Measurements from ENCODE around the gene CLDN7. TPM values are rescaled to one million over a fixed set of nuclear protein-coding genes. Genes with fewer than 3 reads are reported as not detected.
A peak's percentile ranks its signal among the peaks of the same experiment; 100 is the strongest.

CLDN7 gene
- polyA plus RNA-seq, 1 donor (not counting 4 experiments of a cell fraction or from before 2014, with no cell fraction given) = 6.3 TPM

DNA sequence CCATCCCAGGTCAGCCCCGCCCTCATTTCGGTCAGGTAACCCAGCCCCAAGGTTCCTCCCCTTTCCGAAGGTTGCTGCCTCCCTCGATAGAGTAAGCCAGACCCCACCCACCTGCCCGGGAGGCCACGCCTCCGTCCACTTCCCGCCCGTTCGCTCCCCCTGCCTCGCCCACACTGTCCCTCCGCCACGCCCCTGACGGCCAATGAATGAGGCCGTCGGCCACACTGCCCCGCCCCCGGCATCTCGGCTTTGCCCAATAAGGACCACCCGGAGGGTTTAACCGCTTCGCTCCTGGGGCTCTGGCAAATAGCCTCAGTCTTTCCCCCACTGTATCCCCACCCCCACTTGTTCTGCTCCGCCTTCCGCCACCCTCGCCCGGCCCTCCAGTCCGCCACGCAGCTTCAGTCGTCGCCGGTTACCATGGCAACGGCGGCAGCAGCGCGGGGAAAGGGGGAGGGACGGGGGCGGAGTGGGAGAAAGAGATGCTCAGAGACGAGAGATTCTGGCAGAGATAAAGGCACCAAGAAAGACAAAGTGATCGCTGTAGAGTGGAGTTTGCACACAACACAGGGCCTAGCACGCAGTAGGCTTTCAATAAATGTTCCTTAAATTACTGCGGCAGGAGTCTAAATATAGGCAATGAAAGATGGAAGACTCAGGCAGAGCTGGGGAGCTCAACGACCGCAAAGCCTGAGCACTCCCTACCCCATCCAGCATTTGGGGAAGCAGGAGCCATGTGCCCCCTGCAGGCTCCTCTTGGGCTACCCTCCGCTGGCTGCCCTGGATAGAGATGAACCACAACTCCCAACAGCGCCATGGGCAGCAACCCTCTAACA, 47.8 kb downstream of the CLDN7 start:
- peak overlapping the region; percentile 63 for H3K4me2 ChIP-seq (ENCODE audit: control insufficient read depth, extremely low read depth, insufficient read depth, low read depth, low read length)
- no peak for TF ChIP-seq EZH2 (IDR thresholded peaks at IDR 0.05; ENCODE audit: low read length)
- TF ChIP-seq, protein P1, sequence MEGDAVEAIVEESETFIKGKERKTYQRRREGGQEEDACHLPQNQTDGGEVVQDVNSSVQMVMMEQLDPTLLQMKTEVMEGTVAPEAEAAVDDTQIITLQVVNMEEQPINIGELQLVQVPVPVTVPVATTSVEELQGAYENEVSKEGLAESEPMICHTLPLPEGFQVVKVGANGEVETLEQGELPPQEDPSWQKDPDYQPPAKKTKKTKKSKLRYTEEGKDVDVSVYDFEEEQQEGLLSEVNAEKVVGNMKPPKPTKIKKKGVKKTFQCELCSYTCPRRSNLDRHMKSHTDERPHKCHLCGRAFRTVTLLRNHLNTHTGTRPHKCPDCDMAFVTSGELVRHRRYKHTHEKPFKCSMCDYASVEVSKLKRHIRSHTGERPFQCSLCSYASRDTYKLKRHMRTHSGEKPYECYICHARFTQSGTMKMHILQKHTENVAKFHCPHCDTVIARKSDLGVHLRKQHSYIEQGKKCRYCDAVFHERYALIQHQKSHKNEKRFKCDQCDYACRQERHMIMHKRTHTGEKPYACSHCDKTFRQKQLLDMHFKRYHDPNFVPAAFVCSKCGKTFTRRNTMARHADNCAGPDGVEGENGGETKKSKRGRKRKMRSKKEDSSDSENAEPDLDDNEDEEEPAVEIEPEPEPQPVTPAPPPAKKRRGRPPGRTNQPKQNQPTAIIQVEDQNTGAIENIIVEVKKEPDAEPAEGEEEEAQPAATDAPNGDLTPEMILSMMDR (optimal IDR thresholded peaks at IDR 0.05 in 1 of 3, IDR thresholded peaks at IDR 0.05 in 1 of 3, conservative IDR thresholded peaks at IDR 0.05 in 1 of 3; ENCODE audit: extremely low read depth in 1 of 3, insufficient read depth in 2 of 3, low read length in 3 of 3) = peak; percentile 67 to 84 (median 68)
- dilution Hi-C loops (cut with MboI; ENCODE audit: extremely low pct_ligation_motif_present, low sequenced_read_pairs) = no loop called here
- no peaks in the 10 kb centered on the region for H3K9me3 ChIP-seq (ENCODE audit: control insufficient read depth, low read depth, low read length)
- H3K9me1 ChIP-seq (ENCODE audit: control insufficient read depth, extremely low read depth, insufficient read depth, low read length) = no peaks in the 10 kb centered on the region
- peaks cover 10% of the 10 kb centered on the region for H3K27me3 ChIP-seq (ENCODE audit: control insufficient read depth, extremely low read depth, insufficient read depth, low read length)
- peak overlapping the region; percentile 47 for H3K27ac ChIP-seq (ENCODE audit: control insufficient read depth, insufficient read depth, low read length)
- H2AFZ ChIP-seq (ENCODE audit: control insufficient read depth, low read length) = peak overlapping the region; percentile 22
- H3K4me1 ChIP-seq (ENCODE audit: control insufficient read depth, extremely low read depth, insufficient read depth, low read length) = peaks cover 23% of the 10 kb centered on the region
- FAIRE-seq (peak; percentile 69), DNase-seq (ENCODE audit: low read depth, low spot score) (peak; percentile 84)
- peaks cover 6% of the 10 kb centered on the region for H3K79me2 ChIP-seq (ENCODE audit: control insufficient read depth, insufficient read depth, low read length)
- peaks cover 3% of the 10 kb centered on the region for H4K20me1 ChIP-seq (ENCODE audit: control insufficient read depth, extremely low read depth, insufficient read depth, low read length)
- H3K36me3 ChIP-seq (ENCODE audit: control insufficient read depth in 2 of 2, extremely low read depth in 1 of 2, insufficient read depth in 2 of 2, low read length in 2 of 2) = no peaks in the 10 kb centered on the region
- peak overlapping the region; percentile 31 to 62 (median 57) for H3K4me3 ChIP-seq (ENCODE audit: control insufficient read depth in 2 of 3, extremely low read depth in 1 of 3, insufficient read depth in 2 of 3, low read depth in 1 of 3, low read length in 3 of 3)
- H3K9ac ChIP-seq (ENCODE audit: control insufficient read depth, extremely low read depth, insufficient read depth, low read length) = peak overlapping the region; percentile 52

DNA sequence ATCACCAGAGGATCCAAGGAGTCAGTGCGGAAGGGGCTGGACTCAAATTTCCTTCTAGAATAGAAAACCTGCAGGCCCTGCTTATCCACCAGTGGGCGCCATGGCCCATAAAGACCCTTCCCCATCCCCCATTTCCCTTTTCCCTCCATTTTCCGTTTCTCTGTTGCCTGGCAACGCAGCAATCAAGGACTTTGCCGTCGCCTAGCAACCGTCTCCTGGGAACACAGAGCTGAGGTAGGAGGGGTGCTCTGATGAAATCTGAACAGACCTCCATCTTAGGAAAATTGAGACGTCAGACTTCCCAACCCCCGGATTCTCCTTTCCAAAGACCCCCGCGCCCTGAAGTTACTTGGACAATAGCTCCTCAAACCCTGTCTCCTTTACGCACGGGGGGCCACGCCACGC, 48.4 kb downstream of the CLDN7 start:
- peak overlapping the region; percentile 43 for H3K27ac ChIP-seq (ENCODE audit: control insufficient read depth, insufficient read depth, low read length)

More for the DNA sequence above, 48.4 kb downstream of the CLDN7 start:
- Histone ChIP-seq H3K9me3 (ENCODE audit: control insufficient read depth, low read depth, low read length) (no peaks in the 10 kb centered on the region), H3K36me3 (ENCODE audit: control insufficient read depth in 2 of 2, extremely low read depth in 1 of 2, insufficient read depth in 2 of 2, low read length in 2 of 2) (no peaks in the 10 kb centered on the region), H3K9me1 (ENCODE audit: control insufficient read depth, extremely low read depth, insufficient read depth, low read length) (no peaks in the 10 kb centered on the region), H2AFZ (ENCODE audit: control insufficient read depth, low read length) (peak overlapping the region; percentile 22), H3K4me3 (ENCODE audit: control insufficient read depth in 2 of 3, extremely low read depth in 1 of 3, insufficient read depth in 2 of 3, low read depth in 1 of 3, low read length in 3 of 3) (peak overlapping the region; percentile 31 to 62 (median 57)), H3K4me2 (ENCODE audit: control insufficient read depth, extremely low read depth, insufficient read depth, low read depth, low read length) (peak overlapping the region; percentile 63), H3K4me1 (ENCODE audit: control insufficient read depth, extremely low read depth, insufficient read depth, low read length) (peaks cover 17% of the 10 kb centered on the region), H3K27me3 (ENCODE audit: control insufficient read depth, extremely low read depth, insufficient read depth, low read length) (peaks cover 10% of the 10 kb centered on the region), H3K9ac (ENCODE audit: control insufficient read depth, extremely low read depth, insufficient read depth, low read length) (peak overlapping the region; percentile 28), H4K20me1 (ENCODE audit: control insufficient read depth, extremely low read depth, insufficient read depth, low read length) (peaks cover 3% of the 10 kb centered on the region), H3K79me2 (ENCODE audit: control insufficient read depth, insufficient read depth, low read length) (peaks cover 6% of the 10 kb centered on the region)
- DNase-seq (ENCODE audit: low read depth, low spot score) (no peak), FAIRE-seq (no peak)
- TF ChIP-seq EZH2 (IDR thresholded peaks at IDR 0.05; ENCODE audit: low read length) = no peak
- TF ChIP-seq, protein P1 (optimal IDR thresholded peaks at IDR 0.05 in 1 of 3, IDR thresholded peaks at IDR 0.05 in 1 of 3, conservative IDR thresholded peaks at IDR 0.05 in 1 of 3; ENCODE audit: extremely low read depth in 1 of 3, insufficient read depth in 2 of 3, low read length in 3 of 3) = peak; percentile 23 to 34 (median 33)
- dilution Hi-C loops (cut with MboI; ENCODE audit: extremely low pct_ligation_motif_present, low sequenced_read_pairs) = no loop called here
